ENCODE measurements around the gene TTC7B.

DNA sequence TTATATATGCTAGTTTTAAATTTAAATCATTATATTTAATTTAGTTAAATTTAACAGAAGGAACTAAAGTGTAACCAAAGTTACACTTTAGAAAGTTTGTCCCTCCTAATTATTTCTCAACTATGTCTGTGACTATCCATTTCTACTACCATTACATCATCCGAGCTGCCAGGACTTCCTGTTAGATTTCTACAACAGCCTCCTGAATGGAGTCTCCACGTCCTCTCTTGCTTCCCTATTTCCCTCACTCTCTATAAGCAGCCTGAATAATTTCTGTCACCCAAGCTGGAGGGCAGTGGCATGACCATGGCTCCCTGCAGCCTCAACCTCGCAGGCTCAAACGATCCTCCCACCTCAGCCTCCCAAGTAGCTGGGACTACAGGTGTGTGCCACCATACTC lies 84.1 kb downstream of the TTC7B start:
- no peak for TF ChIP-seq POLR2AphosphoS5 (IDR thresholded peaks at IDR 0.05; ENCODE audit: low read length)
- TF ChIP-seq, protein P1, sequence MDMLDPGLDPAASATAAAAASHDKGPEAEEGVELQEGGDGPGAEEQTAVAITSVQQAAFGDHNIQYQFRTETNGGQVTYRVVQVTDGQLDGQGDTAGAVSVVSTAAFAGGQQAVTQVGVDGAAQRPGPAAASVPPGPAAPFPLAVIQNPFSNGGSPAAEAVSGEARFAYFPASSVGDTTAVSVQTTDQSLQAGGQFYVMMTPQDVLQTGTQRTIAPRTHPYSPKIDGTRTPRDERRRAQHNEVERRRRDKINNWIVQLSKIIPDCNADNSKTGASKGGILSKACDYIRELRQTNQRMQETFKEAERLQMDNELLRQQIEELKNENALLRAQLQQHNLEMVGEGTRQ (IDR thresholded peaks at IDR 0.05; ENCODE audit: borderline replicate concordance, low read depth, low read length): no peak
- TF ChIP-seq, protein P2, sequence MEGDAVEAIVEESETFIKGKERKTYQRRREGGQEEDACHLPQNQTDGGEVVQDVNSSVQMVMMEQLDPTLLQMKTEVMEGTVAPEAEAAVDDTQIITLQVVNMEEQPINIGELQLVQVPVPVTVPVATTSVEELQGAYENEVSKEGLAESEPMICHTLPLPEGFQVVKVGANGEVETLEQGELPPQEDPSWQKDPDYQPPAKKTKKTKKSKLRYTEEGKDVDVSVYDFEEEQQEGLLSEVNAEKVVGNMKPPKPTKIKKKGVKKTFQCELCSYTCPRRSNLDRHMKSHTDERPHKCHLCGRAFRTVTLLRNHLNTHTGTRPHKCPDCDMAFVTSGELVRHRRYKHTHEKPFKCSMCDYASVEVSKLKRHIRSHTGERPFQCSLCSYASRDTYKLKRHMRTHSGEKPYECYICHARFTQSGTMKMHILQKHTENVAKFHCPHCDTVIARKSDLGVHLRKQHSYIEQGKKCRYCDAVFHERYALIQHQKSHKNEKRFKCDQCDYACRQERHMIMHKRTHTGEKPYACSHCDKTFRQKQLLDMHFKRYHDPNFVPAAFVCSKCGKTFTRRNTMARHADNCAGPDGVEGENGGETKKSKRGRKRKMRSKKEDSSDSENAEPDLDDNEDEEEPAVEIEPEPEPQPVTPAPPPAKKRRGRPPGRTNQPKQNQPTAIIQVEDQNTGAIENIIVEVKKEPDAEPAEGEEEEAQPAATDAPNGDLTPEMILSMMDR (IDR thresholded peaks at IDR 0.05 in 2 of 3, conservative IDR thresholded peaks at IDR 0.05 in 1 of 3; ENCODE audit: control insufficient read depth in 2 of 3, extremely low read depth in 1 of 3, insufficient read depth in 1 of 3, low read depth in 3 of 3, low read length in 3 of 3): no peak
- no peak for TF ChIP-seq POLR2A (IDR thresholded peaks at IDR 0.05; ENCODE audit: low read depth, low read length)
- TF ChIP-seq ZNF274 (IDR thresholded peaks at IDR 0.05; ENCODE audit: insufficient read depth, insufficient read length): no peak
- TF ChIP-seq MAX (IDR thresholded peaks at IDR 0.05; ENCODE audit: low read depth, low read length): no peak
- no peak for TF ChIP-seq MYC (IDR thresholded peaks at IDR 0.05; ENCODE audit: insufficient read depth, insufficient read length, insufficient replicate concordance, low read length, severe bottlenecking)
- no peak for TF ChIP-seq ESRRA (IDR thresholded peaks at IDR 0.05; ENCODE audit: low read length)
- TF ChIP-seq TCF7 (IDR thresholded peaks at IDR 0.05; ENCODE audit: borderline replicate concordance): no peak
